Esophagus muscularis mucosa (tissue), 3 donors: ENCODE measurements around the gene DCX.

ENCODE experiments used
- POLR2A ChIP-seq: fragments of 450-650 bp; IDR thresholded peaks from one replicate; pipeline ENCODE4 v1.6.1; 2017; ENCODE audit warnings: antibody characterized with exemption, moderate library complexity, mild to moderate bottlenecking, low read depth
- POLR2AphosphoS5 ChIP-seq, 2 donors: sonication (generic); formaldehyde crosslinking; IDR thresholded peaks; one replicate each; pipeline ENCODE4 v1.6.1; 2017; ENCODE audit warnings: antibody characterized with exemption in 2 of 2
- TF ChIP-seq, protein P1 (sequence below), 3 experiments: fragments of 200-600 bp in 2 of 3; fragments of 450-650 bp in 1 of 3; sonication (generic) in 2 of 3; IDR thresholded peaks; one replicate each; pipeline ENCODE4 v1.5.1; 2017 to 2019; ENCODE audit warnings: antibody characterized with exemption in 3 of 3, mild to moderate bottlenecking in 2 of 3, moderate library complexity in 1 of 3

DNA sequence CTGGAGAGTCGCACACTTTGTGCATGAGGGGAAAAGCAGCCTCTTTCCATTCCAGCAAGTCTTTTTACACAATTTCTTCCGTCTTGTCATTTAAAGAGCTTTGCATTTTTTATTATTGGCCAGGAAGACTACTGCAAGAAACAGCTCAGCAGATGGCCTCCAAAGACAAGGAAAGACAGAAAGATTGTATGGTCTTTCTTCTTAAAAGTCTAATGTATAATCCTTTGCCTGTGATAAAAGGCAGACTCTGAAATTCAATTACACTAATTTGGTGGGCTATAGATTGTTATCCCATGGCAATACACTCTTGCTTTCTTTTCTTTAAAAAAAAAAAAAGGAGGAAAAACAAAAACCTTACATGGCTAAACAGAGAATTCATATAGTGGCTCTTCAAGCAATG, 147.6 kb downstream of the DCX start:
- TF ChIP-seq, protein P1, sequence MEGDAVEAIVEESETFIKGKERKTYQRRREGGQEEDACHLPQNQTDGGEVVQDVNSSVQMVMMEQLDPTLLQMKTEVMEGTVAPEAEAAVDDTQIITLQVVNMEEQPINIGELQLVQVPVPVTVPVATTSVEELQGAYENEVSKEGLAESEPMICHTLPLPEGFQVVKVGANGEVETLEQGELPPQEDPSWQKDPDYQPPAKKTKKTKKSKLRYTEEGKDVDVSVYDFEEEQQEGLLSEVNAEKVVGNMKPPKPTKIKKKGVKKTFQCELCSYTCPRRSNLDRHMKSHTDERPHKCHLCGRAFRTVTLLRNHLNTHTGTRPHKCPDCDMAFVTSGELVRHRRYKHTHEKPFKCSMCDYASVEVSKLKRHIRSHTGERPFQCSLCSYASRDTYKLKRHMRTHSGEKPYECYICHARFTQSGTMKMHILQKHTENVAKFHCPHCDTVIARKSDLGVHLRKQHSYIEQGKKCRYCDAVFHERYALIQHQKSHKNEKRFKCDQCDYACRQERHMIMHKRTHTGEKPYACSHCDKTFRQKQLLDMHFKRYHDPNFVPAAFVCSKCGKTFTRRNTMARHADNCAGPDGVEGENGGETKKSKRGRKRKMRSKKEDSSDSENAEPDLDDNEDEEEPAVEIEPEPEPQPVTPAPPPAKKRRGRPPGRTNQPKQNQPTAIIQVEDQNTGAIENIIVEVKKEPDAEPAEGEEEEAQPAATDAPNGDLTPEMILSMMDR (IDR thresholded peaks at IDR 0.05): no peak
- TF ChIP-seq POLR2A (no peak), POLR2AphosphoS5 (IDR thresholded peaks at IDR 0.05) (no peak)
